ENCODE results near the gene PATE1.

The PATE1 gene

GRCh38 chr11:125787827-125788226, 41.7 kb downstream of the PATE1 start, which contains the start of gene PATE3:
TSS of gene PATE3 (plus strand) at chr11:125788127. CDS start at chr11:125788152, 25 bp downstream.
- in situ Hi-C loops (cut with MboI; ENCODE audit: low sequenced_read_pairs), result no loop called here

- in situ Hi-C loops (cut with MboI; ENCODE audit: low sequenced_read_pairs), result no loop called here
Observed at GRCh38 chr11:125790825-125791224, 44.7 kb downstream of the PATE1 start.

GRCh38 chr11:125797641-125798040, 51.6 kb downstream of the PATE1 start:
- in situ Hi-C loops (cut with MboI; ENCODE audit: low sequenced_read_pairs), result no loop called here
